Osteocyte (in vitro differentiated cells): Measurements from ENCODE around the gene ATAD1. TPM values are rescaled to one million over a fixed set of nuclear protein-coding genes. Genes with fewer than 3 reads are reported as not detected.
"Not testable (repeated sequence)": the region's sequence is repeated elsewhere in the genome, so short reads cannot be mapped to it uniquely, and the experiment has no call there.

Source experiments
- DNase-seq: peaks from one replicate; pipeline ENCODE4 v3.0.0; 2021; ENCODE audit warnings: mixed read lengths; ENCODE audit not compliant: unreplicated experiment; ENCODE audit errors: extremely low spot score
- H3K27ac Mint-ChIP-seq: one replicate; pipeline ENCODE4 v1.8.0; 2021; ENCODE audit warnings: mild to moderate bottlenecking, mixed read lengths; ENCODE audit not compliant: unreplicated experiment
- H3K27me3 Mint-ChIP-seq: one replicate; pipeline ENCODE4 v1.8.0; 2021; ENCODE audit warnings: mixed read lengths; ENCODE audit not compliant: unreplicated experiment
- H3K36me3 Mint-ChIP-seq: one replicate; pipeline ENCODE4 v1.8.0; 2021; ENCODE audit warnings: mixed read lengths; ENCODE audit not compliant: unreplicated experiment
- H3K4me1 Mint-ChIP-seq: one replicate; pipeline ENCODE4 v1.8.0; 2021; ENCODE audit warnings: mixed read lengths; ENCODE audit not compliant: unreplicated experiment
- H3K4me3 Mint-ChIP-seq: one replicate; pipeline ENCODE4 v1.8.0; 2021; ENCODE audit warnings: mild to moderate bottlenecking, moderate library complexity, mixed read lengths; ENCODE audit not compliant: unreplicated experiment
- H3K9me3 Mint-ChIP-seq: one replicate; pipeline ENCODE4 v1.8.0; 2021; ENCODE audit warnings: mixed read lengths; ENCODE audit not compliant: unreplicated experiment
- CTCF ChIP-seq: fragments of 200-600 bp; sonication (generic); IDR thresholded peaks from 2 replicates; pipeline ENCODE4 v1.5.0; 2021; ENCODE audit warnings: antibody characterized with exemption, mild to moderate bottlenecking, moderate library complexity
- total RNA-seq: library from RNA; stranded (reverse); gene quantifications from 2 replicates; pipeline ENCODE4 v1.2.1, GENCODE V29; 2021

ATAD1 gene
- total RNA-seq, 1 donor from 2014 or later, result 63.2 TPM

DNA sequence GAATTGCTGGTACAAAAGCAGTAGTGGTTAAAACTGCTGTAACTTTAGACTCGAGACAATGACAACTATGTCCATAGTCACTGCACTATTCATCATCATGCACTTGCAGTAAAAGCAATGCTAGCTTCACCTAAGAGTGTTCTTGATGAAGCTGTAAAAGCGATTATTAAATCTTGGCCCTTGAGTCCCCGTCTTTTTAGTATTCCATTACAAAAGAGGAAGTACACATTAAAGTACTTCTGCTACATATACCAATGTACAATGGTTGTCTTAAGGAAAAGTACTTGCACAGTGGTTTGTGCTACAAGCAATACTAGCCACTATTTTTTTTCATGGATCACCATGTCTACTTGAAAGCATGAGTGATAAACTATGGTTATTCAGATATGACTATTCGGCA is 78.3 kb downstream of the ATAD1 start:
- no peak overlapping the region for H3K27ac Mint-ChIP-seq
- peaks cover 7% of the 10 kb centered on the region for H3K36me3 Mint-ChIP-seq
- H3K4me1 Mint-ChIP-seq, result peaks cover 10% of the 10 kb centered on the region
- no peak overlapping the region for H3K4me3 Mint-ChIP-seq
- no peak for DNase-seq
- no peaks in the 10 kb centered on the region for H3K9me3 Mint-ChIP-seq
- no peak for TF ChIP-seq CTCF
- no peaks in the 10 kb centered on the region for H3K27me3 Mint-ChIP-seq

GRCh38 chr10:87738253-87738652 is 79.8 kb downstream of the ATAD1 start:
- H3K27me3 Mint-ChIP-seq, H3K36me3 Mint-ChIP-seq, H3K4me3 Mint-ChIP-seq, DNase-seq, H3K27ac Mint-ChIP-seq, H3K9me3 Mint-ChIP-seq: not testable (repeated sequence)
- peaks cover 12% of the 10 kb centered on the region for H3K4me1 Mint-ChIP-seq

DNA sequence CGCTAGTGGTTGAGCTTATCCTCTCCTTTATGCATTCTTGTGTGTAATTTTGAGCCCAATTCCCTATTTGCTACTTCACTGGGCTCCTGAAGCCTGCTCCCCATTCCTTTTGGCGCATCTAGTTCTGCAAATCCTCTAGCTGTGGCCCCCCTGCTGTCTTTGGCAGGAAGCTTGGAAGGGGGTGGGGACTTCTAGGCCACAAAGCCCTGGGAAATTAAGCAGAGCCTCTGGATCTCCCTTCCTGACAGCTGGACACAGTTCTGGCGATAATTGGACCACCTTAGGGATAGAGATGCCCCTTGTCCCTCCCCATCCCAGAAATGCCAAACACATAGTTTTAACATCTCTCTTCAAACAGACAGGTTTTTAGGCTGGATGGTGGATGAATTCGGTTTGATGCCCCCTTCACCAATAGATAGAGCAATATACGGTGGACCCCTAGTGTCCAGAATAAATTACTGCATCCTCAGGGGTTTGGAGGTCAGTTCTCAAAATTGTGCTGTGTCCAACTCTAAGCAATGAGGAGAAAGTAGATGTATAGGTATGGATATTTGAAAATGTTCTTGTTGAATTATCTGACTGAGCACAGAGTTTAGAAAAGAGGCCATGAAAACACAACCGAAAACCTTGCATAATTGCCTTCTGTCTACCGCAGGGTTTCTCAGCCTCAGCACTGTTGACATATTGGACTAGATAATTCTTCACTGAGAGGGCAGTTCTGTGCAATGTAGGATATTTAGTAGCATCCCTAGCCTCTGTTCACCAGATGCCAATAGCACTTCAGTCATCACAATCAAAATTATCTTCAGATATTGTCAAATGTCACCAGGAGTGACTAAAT is 82.8 kb downstream of the ATAD1 start:
- DNase-seq, result no peak
- peak; percentile 87 for TF ChIP-seq CTCF
- Mint-ChIP-seq H3K27me3 (no peaks in the 10 kb centered on the region), H3K9me3 (no peaks in the 10 kb centered on the region), H3K4me3 (peak overlapping the region; percentile 41), H3K36me3 (peaks cover 2% of the 10 kb centered on the region), H3K27ac (peak overlapping the region; percentile 42), H3K4me1 (peaks cover 12% of the 10 kb centered on the region)

GRCh38 chr10:87733081-87733480 is 84.9 kb downstream of the ATAD1 start:
- no peak for TF ChIP-seq CTCF
- no peak overlapping the region for H3K4me3 Mint-ChIP-seq
- H3K27me3 Mint-ChIP-seq, result no peaks in the 10 kb centered on the region
- H3K4me1 Mint-ChIP-seq, result peaks cover 8% of the 10 kb centered on the region
- H3K36me3 Mint-ChIP-seq, result peaks cover 2% of the 10 kb centered on the region
- no peaks in the 10 kb centered on the region for H3K9me3 Mint-ChIP-seq
- no peak overlapping the region for H3K27ac Mint-ChIP-seq
- no peak for DNase-seq

DNA sequence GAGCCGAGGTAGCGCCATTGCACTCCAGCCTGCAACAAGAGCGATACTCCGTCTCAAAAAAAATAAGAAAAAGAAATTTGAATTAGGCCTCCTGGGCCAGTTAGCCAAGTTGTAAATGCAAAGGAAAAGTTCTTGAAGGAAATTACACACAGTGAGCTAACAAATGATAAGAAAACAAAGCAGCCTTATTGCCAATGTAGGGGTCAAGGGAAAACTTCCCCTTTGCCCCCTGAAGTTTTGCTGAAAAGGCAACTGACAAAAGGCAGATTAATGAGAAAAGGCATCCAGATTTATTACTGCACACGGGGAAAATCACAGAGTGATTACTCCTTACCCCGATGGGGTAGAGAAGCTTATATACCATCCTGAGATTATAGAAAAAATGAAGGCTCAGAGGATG is 88.1 kb downstream of the ATAD1 start:
- Mint-ChIP-seq H3K27ac (no peak overlapping the region), H3K9me3 (no peaks in the 10 kb centered on the region), H3K4me3 (no peak overlapping the region), H3K4me1 (peaks cover 4% of the 10 kb centered on the region), H3K27me3 (no peaks in the 10 kb centered on the region), H3K36me3 (peaks cover 4% of the 10 kb centered on the region)
- no peak for DNase-seq
- TF ChIP-seq CTCF, result no peak
